Colon (tissue), 2 donors: ENCODE measurements around the gene GRID2.
"Not testable (repeated sequence)": the region's sequence is repeated elsewhere in the genome, so short reads cannot be mapped to it uniquely, and the experiment has no call there.

Experiments
- FAIRE-seq: peaks from 2 replicates; lab custom pipeline; 2012; peaks lifted over from hg19 to GRCh38; lab: Jason Lieb, UNC
- donor health status: control.
- donor health status: control.

The GRID2 gene

DNA sequence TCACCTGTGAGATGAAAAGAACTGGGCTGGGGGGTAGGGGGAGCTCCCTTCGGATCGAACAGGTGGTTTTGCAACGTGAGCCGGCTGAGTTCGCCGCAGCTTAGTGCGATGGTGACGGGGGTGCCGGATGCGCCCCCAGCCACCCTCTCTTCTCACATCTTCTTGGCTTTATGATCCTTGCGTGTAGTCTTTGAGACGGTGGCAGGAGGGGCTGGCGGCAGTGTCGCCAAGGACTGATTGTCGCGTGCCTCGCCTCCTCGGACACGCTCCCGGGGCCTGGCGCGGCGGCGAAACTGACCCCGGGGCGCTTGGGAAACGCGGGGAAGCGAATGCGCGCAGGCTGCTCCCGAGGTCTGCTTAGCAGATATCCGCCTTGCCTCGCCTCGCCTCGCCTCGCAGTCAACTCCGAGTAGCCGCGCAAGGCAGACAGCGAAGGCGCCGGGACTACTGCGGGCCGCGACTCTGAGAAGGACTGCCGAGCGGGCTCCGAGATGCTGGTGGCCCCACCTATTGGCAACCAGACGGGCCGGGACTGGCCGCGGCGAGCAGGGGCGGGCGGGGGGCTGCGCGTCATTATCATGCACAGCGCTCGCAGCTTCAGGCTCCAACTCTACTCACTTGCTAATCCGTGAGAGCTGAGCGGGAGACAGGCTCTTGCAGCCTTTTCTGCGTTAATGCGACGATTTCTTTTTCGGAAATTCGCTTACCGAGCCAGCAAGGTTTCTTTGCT, 1.5 kb downstream of the GRID2 start:
- no peak for FAIRE-seq

GRCh38 chr4:92305878-92306520, 2.2 kb downstream of the GRID2 start:
- no peak for FAIRE-seq

DNA sequence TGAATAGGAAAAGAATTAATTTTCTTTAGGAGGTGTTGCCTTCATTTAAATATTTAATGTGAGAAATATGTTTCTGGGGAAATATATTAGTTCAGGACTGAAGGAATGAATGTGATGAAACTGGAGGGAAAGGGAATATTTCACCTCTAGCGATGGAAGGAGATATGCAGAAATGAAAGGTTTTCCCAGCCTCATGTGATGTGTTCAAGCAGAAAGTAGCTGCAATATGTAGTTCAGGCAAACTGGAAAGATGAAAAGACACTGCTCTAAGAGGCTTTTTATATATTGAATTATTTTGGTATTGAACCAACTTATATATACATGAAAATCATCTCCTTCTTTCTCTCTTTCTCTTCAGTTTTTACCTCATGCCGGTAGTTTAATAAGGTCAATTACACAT, 3.4 kb downstream of the GRID2 start:
- no peak for FAIRE-seq

- no peak for FAIRE-seq
Observed at GRCh38 chr4:92307866-92308265, 4.1 kb downstream of the GRID2 start.

DNA sequence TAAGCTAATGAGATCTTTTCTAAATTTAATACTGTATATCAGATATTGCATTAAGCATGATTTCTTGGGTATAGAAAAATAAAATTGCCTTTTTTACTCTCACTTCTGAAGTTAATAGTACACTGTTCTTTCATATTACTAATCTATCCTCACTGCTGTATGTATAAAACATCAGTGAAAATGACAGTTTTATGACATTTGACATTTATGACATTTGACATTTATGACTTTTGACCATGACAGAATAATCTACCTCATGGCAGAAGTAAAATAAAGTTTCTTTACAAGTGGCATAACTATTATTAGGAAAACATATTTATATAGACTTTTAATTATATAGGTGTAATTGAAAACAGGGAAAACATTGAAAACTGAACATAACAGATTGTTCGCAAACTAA, 13.3 kb downstream of the GRID2 start:
- no peak for FAIRE-seq

- no peak for FAIRE-seq
Observed at GRCh38 chr4:92328095-92328494, 24.3 kb downstream of the GRID2 start.

GRCh38 chr4:92333016-92333415, 29.2 kb downstream of the GRID2 start:
- FAIRE-seq: no peak

- no peak for FAIRE-seq
Observed at GRCh38 chr4:92334716-92335350, 31.1 kb downstream of the GRID2 start.

- no peak for FAIRE-seq
Observed at GRCh38 chr4:92339676-92340075, 35.9 kb downstream of the GRID2 start.

DNA sequence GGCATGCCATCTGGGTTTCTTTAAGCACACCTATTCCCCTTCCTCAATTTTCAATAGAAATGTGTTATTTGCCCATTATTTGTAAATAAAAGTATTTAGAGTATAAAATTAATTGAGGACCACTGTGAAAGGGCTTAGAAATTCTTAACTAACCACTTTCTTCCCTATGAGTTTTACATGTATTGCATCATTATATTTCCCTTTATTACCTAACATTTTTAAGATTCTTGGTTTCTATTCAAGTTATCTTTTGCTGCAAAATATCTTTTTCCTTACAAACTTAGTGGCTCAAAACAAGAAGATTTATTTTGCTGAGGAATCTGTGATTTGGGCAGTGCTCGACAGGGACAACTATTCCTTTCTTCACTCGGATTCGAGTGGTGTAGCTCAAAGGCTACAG, 40.5 kb downstream of the GRID2 start:
- no peak for FAIRE-seq

DNA sequence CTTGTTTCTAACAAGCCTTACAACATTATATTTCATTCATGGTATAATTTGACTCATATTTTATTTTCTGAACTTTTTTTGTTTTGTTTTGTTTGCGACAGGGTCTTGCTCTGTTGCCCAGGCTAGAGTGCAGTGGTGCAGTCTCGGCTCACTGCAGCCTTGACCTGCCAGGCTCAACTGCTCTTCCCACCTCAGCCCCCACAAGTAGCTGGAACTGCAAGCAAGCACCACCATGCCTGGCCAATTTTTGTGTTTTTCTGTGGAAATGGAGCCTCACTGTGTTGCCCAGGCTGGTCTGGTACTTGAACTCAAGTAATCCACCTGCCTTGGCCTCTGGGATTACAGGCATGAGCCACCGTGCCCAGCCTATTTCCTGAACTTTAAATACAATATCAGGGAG, 42.5 kb downstream of the GRID2 start:
- no peak for FAIRE-seq

- no peak for FAIRE-seq
Observed at GRCh38 chr4:92357966-92358365, 54.2 kb downstream of the GRID2 start.

DNA sequence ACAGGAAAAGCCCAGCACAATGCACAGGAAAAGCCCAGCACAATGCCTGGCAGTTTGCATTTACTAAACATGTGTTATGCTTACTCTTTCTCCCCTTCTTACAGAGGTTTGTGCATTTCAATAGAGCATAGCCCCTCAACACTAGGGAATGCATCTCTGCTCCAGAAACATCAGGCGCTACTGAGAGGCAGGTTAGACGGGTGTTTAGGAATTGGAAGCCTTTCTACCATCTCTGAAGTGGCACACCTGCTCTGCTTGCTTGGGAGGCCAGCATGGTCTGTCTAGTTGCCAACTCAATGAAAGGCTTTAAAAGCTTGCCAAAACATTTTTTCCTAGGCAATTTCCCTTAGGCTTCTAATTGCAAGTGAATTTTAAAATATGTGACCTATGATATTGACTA, 55.7 kb downstream of the GRID2 start:
- FAIRE-seq: no peak

- FAIRE-seq: no peak
Observed at GRCh38 chr4:92362028-92362427, 58.3 kb downstream of the GRID2 start.

DNA sequence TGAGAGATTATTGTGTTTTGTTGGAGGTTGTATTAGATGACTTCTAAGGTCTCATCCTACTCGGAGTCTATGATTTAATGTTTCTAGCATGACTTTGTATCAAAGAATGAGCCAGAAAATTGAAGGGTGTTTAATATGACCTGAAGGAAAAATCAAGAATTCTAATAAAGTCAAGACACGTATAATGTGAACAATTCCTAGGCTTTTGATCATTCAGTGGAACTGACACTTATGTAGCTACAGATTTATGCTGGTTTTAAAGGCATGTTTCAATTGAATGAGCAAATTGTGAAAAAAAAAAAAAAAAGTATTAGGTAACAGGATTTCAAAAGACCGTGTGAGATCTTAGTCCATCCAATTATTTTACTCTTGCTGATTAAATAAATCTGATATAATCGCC, 64.9 kb downstream of the GRID2 start:
- FAIRE-seq: no peak

DNA sequence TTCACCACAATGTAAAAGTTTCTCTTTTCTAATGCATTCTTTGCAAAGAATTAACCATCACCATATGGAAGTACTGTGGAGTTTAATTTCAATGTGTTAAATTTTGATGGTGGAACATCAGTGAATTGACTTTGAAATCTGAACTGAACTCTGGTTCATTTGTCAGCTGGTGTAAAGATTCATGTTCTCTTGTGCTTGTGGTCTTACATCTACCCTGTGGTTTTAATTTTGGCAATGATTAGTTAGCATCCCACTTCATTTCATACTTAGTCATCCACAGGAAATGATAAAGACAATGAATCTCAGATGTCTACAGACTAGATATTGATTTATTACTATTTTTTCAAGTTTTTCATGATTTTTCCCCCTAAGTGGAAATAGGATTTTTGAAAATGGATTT, 77.8 kb downstream of the GRID2 start:
- FAIRE-seq: no peak

DNA sequence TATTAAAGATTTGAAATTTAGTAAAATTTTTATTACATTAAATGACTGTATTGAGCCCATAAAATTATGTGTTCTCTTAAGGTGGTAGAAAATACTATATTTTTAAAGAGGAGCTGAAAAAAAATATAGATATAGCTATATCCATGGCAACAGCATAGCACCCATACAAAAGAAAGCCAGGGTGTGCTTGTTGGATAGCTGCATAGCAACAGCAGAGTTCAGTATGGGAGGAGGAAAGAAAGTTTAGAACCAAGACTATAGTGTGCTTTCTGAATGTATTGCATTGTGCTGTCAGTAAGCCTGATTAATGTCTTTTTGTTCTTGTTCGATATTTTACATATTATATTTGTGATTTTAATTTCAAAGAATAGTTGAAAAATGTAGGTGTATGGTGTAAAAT, 78.4 kb downstream of the GRID2 start:
- FAIRE-seq: no peak

- no peak for FAIRE-seq
Observed at GRCh38 chr4:92387459-92388069, 83.8 kb downstream of the GRID2 start.

DNA sequence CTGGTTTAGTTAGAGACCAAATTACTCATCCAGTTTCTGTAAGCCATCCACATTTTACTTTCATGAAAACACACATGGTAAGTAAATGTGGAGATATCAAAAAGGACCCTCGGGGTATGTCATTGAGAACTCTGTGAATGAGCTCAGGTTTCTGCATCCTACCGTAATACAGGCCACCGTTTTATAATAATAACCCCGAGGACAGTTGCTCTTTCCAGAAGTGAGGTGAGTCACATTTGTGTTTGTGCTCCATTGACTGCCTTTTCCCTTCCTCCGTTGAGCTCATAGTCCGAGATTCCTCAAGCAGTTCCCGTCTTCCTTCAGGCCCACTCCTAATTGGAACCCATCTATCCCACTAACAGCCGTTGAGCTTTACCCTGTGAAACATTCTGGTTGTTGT, 95.3 kb downstream of the GRID2 start:
- no peak for FAIRE-seq

DNA sequence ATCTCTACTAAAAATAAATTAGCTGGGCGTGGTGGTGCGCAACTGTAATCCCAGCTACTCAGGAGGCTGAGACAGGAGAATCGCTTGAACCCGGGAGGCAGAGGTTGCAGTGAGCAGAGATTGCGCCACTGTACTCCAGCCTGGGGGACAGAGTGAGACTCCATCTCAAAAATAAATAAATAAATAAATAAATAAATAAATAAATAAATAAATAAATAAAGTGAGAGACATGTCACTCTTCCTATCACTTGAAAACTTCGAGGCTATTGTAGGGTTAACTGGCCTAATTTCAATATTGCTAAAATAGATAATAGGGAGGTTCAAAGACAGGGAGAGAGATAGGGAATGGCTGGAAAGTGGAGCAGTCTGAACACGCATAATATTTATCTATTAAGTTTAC, 99.8 kb downstream of the GRID2 start:
- FAIRE-seq: not testable (repeated sequence)

DNA sequence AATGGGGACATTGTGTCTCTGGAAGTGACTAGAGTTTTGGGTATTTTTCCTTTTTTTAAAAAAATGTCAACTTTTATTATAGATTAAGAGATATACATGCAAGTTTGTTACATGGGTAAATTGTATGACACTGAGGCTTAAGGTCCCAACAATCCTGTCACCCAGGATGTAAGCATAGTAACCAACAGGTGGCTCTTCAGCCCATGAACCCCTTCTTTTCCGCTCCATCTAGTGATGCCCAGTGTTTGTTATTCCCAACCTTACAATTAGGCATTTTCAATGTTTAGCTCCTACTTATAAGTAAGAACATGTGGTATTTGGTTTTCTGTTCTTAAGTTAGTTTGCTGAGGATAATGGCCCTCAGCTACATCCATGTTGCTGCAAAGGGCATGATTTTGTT, 102.7 kb downstream of the GRID2 start:
- no peak for FAIRE-seq

DNA sequence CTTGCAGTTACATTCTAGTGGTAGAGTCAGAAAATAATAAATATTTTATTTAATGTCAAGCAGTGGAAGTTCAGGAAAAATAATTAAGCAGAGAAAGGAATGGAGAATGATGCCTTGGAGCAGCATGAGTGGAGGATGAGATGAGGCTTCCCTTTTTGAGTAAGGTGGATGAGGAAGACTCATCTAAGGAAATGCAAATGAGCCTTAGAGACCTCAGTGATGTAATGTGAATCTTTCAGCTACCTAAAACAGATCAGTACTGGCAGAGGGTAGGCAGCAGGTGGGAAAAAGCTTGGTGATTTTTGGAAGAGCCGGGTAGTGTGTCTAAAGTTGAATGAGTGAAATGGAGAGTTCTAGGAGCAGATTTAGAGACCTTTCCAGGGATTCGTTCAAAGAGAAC, 118.2 kb downstream of the GRID2 start:
- FAIRE-seq: no peak

- no peak for FAIRE-seq
Observed at GRCh38 chr4:92433272-92433758, 129.5 kb downstream of the GRID2 start.
